ENCODE data around the gene COX7C.
"Not testable (repeated sequence)": the region's sequence is repeated elsewhere in the genome, so short reads cannot be mapped to it uniquely, and the experiment has no call there.

The COX7C gene

GRCh38 chr5:86640998-86641397 lies 23.3 kb downstream of the COX7C start:
- peaks cover 8% of the 10 kb centered on the region for H3K27me3 Mint-ChIP-seq
- H3K9me3 Mint-ChIP-seq: no peaks in the 10 kb centered on the region
- no peak overlapping the region for H3K27ac Mint-ChIP-seq
- H3K36me3 Mint-ChIP-seq (ENCODE audit: low read depth): no peaks in the 10 kb centered on the region
- H3K4me3 Mint-ChIP-seq: no peak overlapping the region
- no peaks in the 10 kb centered on the region for H3K4me1 Mint-ChIP-seq (ENCODE audit: low read depth)

- H3K27me3 Mint-ChIP-seq: peaks cover 11% of the 10 kb centered on the region
- no peaks in the 10 kb centered on the region for H3K9me3 Mint-ChIP-seq
- H3K36me3 Mint-ChIP-seq (ENCODE audit: low read depth): no peaks in the 10 kb centered on the region
- H3K27ac Mint-ChIP-seq: no peak overlapping the region
- H3K4me1 Mint-ChIP-seq (ENCODE audit: low read depth): no peaks in the 10 kb centered on the region
- no peak overlapping the region for H3K4me3 Mint-ChIP-seq
Observed at GRCh38 chr5:86644843-86645242, 27.1 kb downstream of the COX7C start.

- no peaks in the 10 kb centered on the region for H3K4me1 Mint-ChIP-seq (ENCODE audit: low read depth)
- no peak overlapping the region for H3K27ac Mint-ChIP-seq
- H3K4me3 Mint-ChIP-seq: no peak overlapping the region
- H3K36me3 Mint-ChIP-seq (ENCODE audit: low read depth): no peaks in the 10 kb centered on the region
- H3K9me3 Mint-ChIP-seq: no peaks in the 10 kb centered on the region
- peaks cover 11% of the 10 kb centered on the region for H3K27me3 Mint-ChIP-seq
Observed at GRCh38 chr5:86645885-86646284, 28.1 kb downstream of the COX7C start.

- Mint-ChIP-seq H3K9me3 (no peaks in the 10 kb centered on the region), H3K4me3 (no peak overlapping the region), H3K27ac (no peak overlapping the region)
Observed at GRCh38 chr5:86646671-86647070, 28.9 kb downstream of the COX7C start.

GRCh38 chr5:86649832-86650505 lies 32.2 kb downstream of the COX7C start:
- Mint-ChIP-seq H3K4me3 (no peak overlapping the region), H3K9me3 (no peaks in the 10 kb centered on the region), H3K4me1 (ENCODE audit: low read depth) (no peaks in the 10 kb centered on the region), H3K27me3 (peaks cover 14% of the 10 kb centered on the region), H3K36me3 (ENCODE audit: low read depth) (no peaks in the 10 kb centered on the region), H3K27ac (no peak overlapping the region)

More at GRCh38 chr5:86646671-86647070, 28.9 kb downstream of the COX7C start:
- Mint-ChIP-seq H3K36me3 (ENCODE audit: low read depth) (no peaks in the 10 kb centered on the region), H3K4me1 (ENCODE audit: low read depth) (no peaks in the 10 kb centered on the region), H3K27me3 (peaks cover 11% of the 10 kb centered on the region)

- H3K36me3 Mint-ChIP-seq (ENCODE audit: low read depth); H3K4me3 Mint-ChIP-seq; H3K27ac Mint-ChIP-seq; H3K9me3 Mint-ChIP-seq; H3K4me1 Mint-ChIP-seq (ENCODE audit: low read depth): not testable (repeated sequence)
- H3K27me3 Mint-ChIP-seq: peaks cover 14% of the 10 kb centered on the region
Observed at GRCh38 chr5:86660771-86661170, 43.0 kb downstream of the COX7C start.

GRCh38 chr5:86664173-86664572 lies 46.4 kb downstream of the COX7C start:
- H3K27me3 Mint-ChIP-seq: peaks cover 11% of the 10 kb centered on the region

GRCh38 chr5:86665984-86666760 lies 48.4 kb downstream of the COX7C start:
- Mint-ChIP-seq H3K9me3 (no peaks in the 10 kb centered on the region), H3K36me3 (ENCODE audit: low read depth) (no peaks in the 10 kb centered on the region), H3K27ac (no peak overlapping the region), H3K4me3 (peak overlapping the region; percentile 66), H3K4me1 (ENCODE audit: low read depth) (peaks cover 3% of the 10 kb centered on the region), H3K27me3 (peaks cover 11% of the 10 kb centered on the region)

More at GRCh38 chr5:86664173-86664572, 46.4 kb downstream of the COX7C start:
- peaks cover 3% of the 10 kb centered on the region for H3K4me1 Mint-ChIP-seq (ENCODE audit: low read depth)
- H3K9me3 Mint-ChIP-seq: no peaks in the 10 kb centered on the region
- H3K36me3 Mint-ChIP-seq (ENCODE audit: low read depth): no peaks in the 10 kb centered on the region
- H3K4me3 Mint-ChIP-seq: no peak overlapping the region
- H3K27ac Mint-ChIP-seq: no peak overlapping the region

GRCh38 chr5:86666981-86667380 lies 49.2 kb downstream of the COX7C start:
- Mint-ChIP-seq H3K27me3 (peaks cover 11% of the 10 kb centered on the region), H3K27ac (no peak overlapping the region), H3K4me1 (ENCODE audit: low read depth) (peaks cover 3% of the 10 kb centered on the region), H3K36me3 (ENCODE audit: low read depth) (no peaks in the 10 kb centered on the region), H3K4me3 (no peak overlapping the region), H3K9me3 (no peaks in the 10 kb centered on the region)

All from stimulated activated naive CD8-positive, alpha-beta T cell treated with anti-CD3 and anti-CD28 coated beads, Interleukin-15, Interleukin-2, amounts not matched to agents 100 ng/mL and 50 ng/mL, for 24 hours (primary cell).